HCT116 (cell line): Measurements from ENCODE around the gene CUX1. TPM values are rescaled to one million over a fixed set of nuclear protein-coding genes. Genes with fewer than 3 reads are reported as not detected.

Experiments
- ATAC-seq: fragments of 200-7000 bp; cut with Tn5 transposase; 2 replicates; pipeline ENCODE4 v1.9.1; 2020; ENCODE audit warnings: mild to moderate bottlenecking, moderate library complexity
- BruUV-seq: library from RNA; stranded (reverse); fragments of 400-500 nt; replicated peaks from 2 replicates; lab custom pipeline; 2021; lab: Mats Ljungman, UMichigan
- CTCF ChIA-PET: fragments of 300-600 bp; sonication (Branson Sonifier 250); formaldehyde crosslinking; loops from one replicate; lab custom pipeline; 2021; ENCODE audit warnings: antibody characterized with exemption; lab: Charles Lee
- POLR2A ChIA-PET: fragments of 300-600, 350-600 bp; sonication (Branson Sonifier 250); formaldehyde crosslinking; loops from one replicate; lab custom pipeline; 2021; ENCODE audit warnings: antibody characterized with exemption; lab: Charles Lee
- RAD21 ChIA-PET, 2 experiments: fragments of 300-600 bp; sonication (Branson Sonifier 250); formaldehyde crosslinking; loops; one replicate each; lab custom pipeline; 2023; ENCODE audit warnings: low total read pairs in 2 of 2; ENCODE audit not compliant: uncharacterized antibody in 2 of 2, unreplicated experiment in 2 of 2, low non-redundant PET in 1 of 2; lab: Charles Lee
- DNase-seq: peaks from one replicate; pipeline ENCODE4 v3.0.0-alpha.2; 2010; ENCODE audit warnings: low read depth, low spot score
- H2AFZ ChIP-seq: fragments of 200-600 bp; shearing (Covaris generic), sonication (generic); 2 replicates; pipeline ENCODE4 v1.6.1; 2017; ENCODE audit warnings: low read depth, mixed run types, mixed read lengths, antibody characterized with exemption, low read length; ENCODE audit not compliant: poor library complexity, severe bottlenecking
- H3K27ac ChIP-seq: 2 replicates; pipeline ENCODE4 v1.5.1; 2012; ENCODE audit warnings: low read depth, low read length
- H3K27me3 ChIP-seq: fragments of 200-600 bp; sonication (generic); 2 replicates; pipeline ENCODE4 v1.6.1; 2016; ENCODE audit warnings: mixed run types, low read length, mixed read lengths; ENCODE audit not compliant: insufficient read depth
- H3K36me3 ChIP-seq, 2 experiments: fragments of 200-500 bp in 1 of 2; fragments of 200-600 bp in 1 of 2; sonication (Bioruptor generic) in 1 of 2; sonication (generic) in 1 of 2; 2 replicates each; pipeline versions ENCODE4 v1.5.1 to v1.6.1; 2014 to 2016; ENCODE audit warnings: low read length in 2 of 2, inconsistent platforms in 1 of 2, mixed read lengths in 1 of 2, mixed run types in 1 of 2; ENCODE audit not compliant: insufficient read depth in 2 of 2, control insufficient read depth in 1 of 2
- H3K4me1 ChIP-seq, 2 experiments: fragments of 200-600 bp in 1 of 2; sonication (generic) in 1 of 2; 2 replicates each; pipeline versions ENCODE4 v1.5.1 to v1.6.1; 2012 to 2017; ENCODE audit warnings: low read length in 2 of 2, inconsistent platforms in 1 of 2, mild to moderate bottlenecking in 1 of 2, mixed read lengths in 1 of 2, mixed run types in 1 of 2, moderate library complexity in 1 of 2; ENCODE audit not compliant: insufficient read depth in 2 of 2, control insufficient read depth in 1 of 2
- H3K4me2 ChIP-seq: fragments of 200-600 bp; sonication (generic); 2 replicates; pipeline ENCODE4 v1.6.1; 2017; ENCODE audit warnings: mixed run types, low read length, mixed read lengths
- H3K4me3 ChIP-seq, 2 experiments: fragments of 200-600 bp in 1 of 2; sonication (generic) in 1 of 2; replicated peaks in 1 of 2; 2 replicates each; pipeline ENCODE4 v1.5.1; 2011 to 2016; ENCODE audit warnings: low read length in 2 of 2, control low read depth in 1 of 2, low read depth in 1 of 2, mild to moderate bottlenecking in 1 of 2, mixed read lengths in 1 of 2, mixed run types in 1 of 2
- H3K79me2 ChIP-seq: fragments of 200-600 bp; sonication (generic); 2 replicates; pipeline ENCODE4 v1.6.1; 2017; ENCODE audit warnings: mild to moderate bottlenecking, mixed run types, low read length, moderate library complexity, mixed read lengths; ENCODE audit not compliant: insufficient read depth
- H3K9ac ChIP-seq: fragments of 200-600 bp; sonication (generic); 2 replicates; pipeline ENCODE4 v1.6.1; 2016; ENCODE audit warnings: low read length, mixed read lengths
- H3K9me2 ChIP-seq: fragments of 200-600 bp; sonication (generic), shearing (Covaris generic); 2 replicates; pipeline ENCODE4 v1.6.1; 2017; ENCODE audit warnings: mixed run types, mild to moderate bottlenecking, moderate library complexity; ENCODE audit not compliant: insufficient read depth
- H3K9me3 ChIP-seq, 2 experiments: fragments of 200-500 bp in 1 of 2; fragments of 200-600 bp in 1 of 2; sonication (Bioruptor generic) in 1 of 2; sonication (generic) in 1 of 2; 2 replicates each; pipeline ENCODE4 v1.6.1; 2014 to 2017; ENCODE audit warnings: low read length in 2 of 2, mixed read lengths in 2 of 2, inconsistent platforms in 1 of 2, low read depth in 1 of 2, mild to moderate bottlenecking in 1 of 2, mixed run types in 1 of 2, moderate library complexity in 1 of 2; ENCODE audit not compliant: control insufficient read depth in 1 of 2, insufficient read depth in 1 of 2
- H4K20me1 ChIP-seq: fragments of 200-600 bp; sonication (generic), shearing (Covaris generic); 2 replicates; pipeline ENCODE4 v1.6.1; 2017; ENCODE audit warnings: mixed run types, mild to moderate bottlenecking, moderate library complexity; ENCODE audit not compliant: insufficient read depth
- ATF3 ChIP-seq: IDR thresholded peaks from 2 replicates; pipeline ENCODE4 v1.6.1; 2012
- CBX3 ChIP-seq: IDR thresholded peaks from 2 replicates; pipeline ENCODE4 v1.6.1; 2012; ENCODE audit warnings: low read depth
- CEBPB ChIP-seq: IDR thresholded peaks from 2 replicates; pipeline ENCODE4 v1.6.1; 2012; ENCODE audit warnings: low read depth
- CTCF ChIP-seq, 3 experiments: fragments of 200-600 bp in 1 of 3; sonication (generic) in 1 of 3; IDR thresholded peaks in 2 of 3; conservative IDR thresholded peaks in 1 of 3; 2 replicates each; pipeline ENCODE4 v1.5.1; 2012 to 2017; ENCODE audit warnings: low read depth in 2 of 3, low read length in 2 of 3, antibody characterized with exemption in 1 of 3, borderline replicate concordance in 1 of 3, control low read depth in 1 of 3, mild to moderate bottlenecking in 1 of 3, mixed read lengths in 1 of 3, mixed run types in 1 of 3, moderate library complexity in 1 of 3; ENCODE audit not compliant: insufficient read depth in 1 of 3
- EGR1 ChIP-seq: IDR thresholded peaks from 2 replicates; pipeline ENCODE4 v1.6.1; 2012; ENCODE audit warnings: low read depth
- EZH2phosphoT487 ChIP-seq: fragments of 200-600 bp; IDR thresholded peaks from 2 replicates; pipeline ENCODE4 v1.6.1; 2018; ENCODE audit warnings: antibody characterized with exemption, borderline replicate concordance
- JUND ChIP-seq: IDR thresholded peaks from 2 replicates; pipeline ENCODE4 v1.6.1; 2012
- MAX ChIP-seq: IDR thresholded peaks from 2 replicates; pipeline ENCODE4 v1.6.1; 2012
- POLR2AphosphoS5 ChIP-seq: IDR thresholded peaks from 2 replicates; pipeline ENCODE4 v1.6.1; 2011; ENCODE audit warnings: mild to moderate bottlenecking, low read depth, low read length, moderate library complexity
- RAD21 ChIP-seq: IDR thresholded peaks from 2 replicates; pipeline ENCODE4 v1.6.1; 2012; ENCODE audit warnings: low read depth, mild to moderate bottlenecking
- SIN3A ChIP-seq: IDR thresholded peaks from 2 replicates; pipeline ENCODE4 v1.6.1; 2012; ENCODE audit warnings: low read depth
- SP1 ChIP-seq: IDR thresholded peaks from 2 replicates; pipeline ENCODE4 v1.6.1; 2012; ENCODE audit warnings: low read depth
- SRF ChIP-seq: IDR thresholded peaks from 2 replicates; pipeline ENCODE4 v1.6.1; 2012; ENCODE audit warnings: low read depth
- ZFX ChIP-seq: fragments of 450-650 bp; IDR thresholded peaks from 2 replicates; pipeline ENCODE4 v1.6.1; 2017
- ZNF274 ChIP-seq: fragments of 200-500 bp; sonication (Bioruptor generic); IDR thresholded peaks from 2 replicates; pipeline ENCODE4 v1.6.1; 2014; ENCODE audit warnings: mild to moderate bottlenecking, low read depth, low read length, inconsistent platforms
- intact Hi-C: fragments of 100-400 bp; cut with micrococcal nuclease; formaldehyde crosslinking; loops from 2 replicates; pipeline ENCODE4 v1.10.0; 2022
- total RNA-seq: library from RNA; stranded (reverse); gene quantifications from one replicate; pipeline ENCODE4 v1.2.1, GENCODE V29; 2021; ENCODE audit not compliant: unreplicated experiment
- TF ChIP-seq, protein P1 (sequence below): IDR thresholded peaks from 2 replicates; pipeline ENCODE4 v1.6.1; 2011; ENCODE audit warnings: mild to moderate bottlenecking, low read length, moderate library complexity; ENCODE audit not compliant: insufficient replicate concordance; ENCODE audit errors: extremely low read depth
- TF ChIP-seq, protein P2 (sequence below): IDR thresholded peaks from 2 replicates; pipeline ENCODE4 v1.6.1; 2012; ENCODE audit warnings: low read depth

The CUX1 gene
- total RNA-seq, 1 experiment from 2014 or later = 68.9 TPM

DNA sequence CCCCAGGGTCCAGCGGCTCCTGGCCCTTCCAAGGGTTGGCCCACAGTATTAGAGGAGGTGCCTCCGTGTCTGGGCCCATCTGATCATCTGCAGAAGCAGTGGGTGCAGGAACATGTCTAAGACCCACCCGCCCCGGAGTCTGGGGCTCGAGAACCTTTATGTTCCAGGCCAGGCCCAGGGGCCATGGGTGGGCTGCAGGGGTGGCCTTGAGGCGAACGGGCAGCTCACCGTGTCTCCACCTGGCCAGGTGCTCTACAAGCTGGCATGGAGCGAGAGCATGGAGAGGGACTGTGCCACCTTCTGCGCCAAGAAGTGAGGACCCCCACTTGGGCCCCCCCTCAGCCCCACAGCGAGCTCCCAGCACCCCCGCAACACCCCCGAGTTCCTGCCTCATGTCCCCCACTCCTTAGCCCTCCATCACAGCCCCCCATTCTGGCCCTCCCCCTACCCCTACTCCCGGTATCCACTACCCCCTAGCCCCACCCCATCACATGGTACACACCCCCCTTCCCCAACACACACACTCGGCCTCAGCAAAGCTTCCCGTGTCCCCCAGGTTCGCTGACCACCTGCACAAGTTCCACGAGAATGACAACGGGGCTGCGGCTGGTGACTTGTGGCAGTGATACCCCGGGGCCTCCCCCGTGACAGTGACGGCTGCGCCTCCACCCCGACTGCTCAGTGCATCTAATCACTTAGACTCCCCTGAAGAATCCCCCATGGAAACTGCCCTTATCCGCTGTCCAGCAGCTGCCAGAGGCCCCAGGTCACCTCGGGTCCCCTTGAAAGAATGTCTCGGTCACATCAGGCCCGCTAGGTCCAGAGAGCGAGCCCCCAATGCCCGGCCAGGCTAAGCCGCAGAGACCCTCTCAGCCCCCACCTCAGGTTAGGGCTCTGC, 465.3 kb downstream of the CUX1 start:
- no peaks in the 10 kb centered on the region for H4K20me1 ChIP-seq
- ATAC-seq (no peak), DNase-seq (no peak)
- H3K9ac ChIP-seq = no peak overlapping the region
- ChIA-PET POLR2A (no interaction called here), CTCF (no interaction called here), RAD21 (no interaction called here)
- H3K79me2 ChIP-seq = peaks cover 3% of the 10 kb centered on the region; the same call in 1 of the 2 replicates
- no peak overlapping the region for H2AFZ ChIP-seq
- no peak overlapping the region for H3K4me2 ChIP-seq
- H3K4me3 ChIP-seq = no peak overlapping the region
- no peaks in the 10 kb centered on the region for H3K36me3 ChIP-seq
- intact Hi-C loops = no loop called here
- no peaks in the 10 kb centered on the region for H3K27me3 ChIP-seq
- no peak overlapping the region for H3K27ac ChIP-seq
- no peaks in the 10 kb centered on the region for H3K9me3 ChIP-seq
- TF ChIP-seq CBX3 (no peak), POLR2AphosphoS5 (no peak), SIN3A (no peak), MAX (no peak), SRF (no peak), JUND (no peak), CTCF (IDR thresholded peaks at IDR 0.05 in 2 of 3, conservative IDR thresholded peaks at IDR 0.05 in 1 of 3; ENCODE audit: borderline replicate concordance in 1 of 3, insufficient read depth in 1 of 3, low read depth in 2 of 3, low read length in 2 of 3) (no peak), EZH2phosphoT487 (no peak), ZFX (no peak), SP1 (no peak), ZNF274 (no peak), RAD21 (no peak), ATF3 (no peak), CEBPB (no peak), EGR1 (no peak)
- TF ChIP-seq, protein P1, sequence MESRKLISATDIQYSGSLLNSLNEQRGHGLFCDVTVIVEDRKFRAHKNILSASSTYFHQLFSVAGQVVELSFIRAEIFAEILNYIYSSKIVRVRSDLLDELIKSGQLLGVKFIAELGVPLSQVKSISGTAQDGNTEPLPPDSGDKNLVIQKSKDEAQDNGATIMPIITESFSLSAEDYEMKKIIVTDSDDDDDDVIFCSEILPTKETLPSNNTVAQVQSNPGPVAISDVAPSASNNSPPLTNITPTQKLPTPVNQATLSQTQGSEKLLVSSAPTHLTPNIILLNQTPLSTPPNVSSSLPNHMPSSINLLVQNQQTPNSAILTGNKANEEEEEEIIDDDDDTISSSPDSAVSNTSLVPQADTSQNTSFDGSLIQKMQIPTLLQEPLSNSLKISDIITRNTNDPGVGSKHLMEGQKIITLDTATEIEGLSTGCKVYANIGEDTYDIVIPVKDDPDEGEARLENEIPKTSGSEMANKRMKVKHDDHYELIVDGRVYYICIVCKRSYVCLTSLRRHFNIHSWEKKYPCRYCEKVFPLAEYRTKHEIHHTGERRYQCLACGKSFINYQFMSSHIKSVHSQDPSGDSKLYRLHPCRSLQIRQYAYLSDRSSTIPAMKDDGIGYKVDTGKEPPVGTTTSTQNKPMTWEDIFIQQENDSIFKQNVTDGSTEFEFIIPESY = no peak
- TF ChIP-seq, protein P2, sequence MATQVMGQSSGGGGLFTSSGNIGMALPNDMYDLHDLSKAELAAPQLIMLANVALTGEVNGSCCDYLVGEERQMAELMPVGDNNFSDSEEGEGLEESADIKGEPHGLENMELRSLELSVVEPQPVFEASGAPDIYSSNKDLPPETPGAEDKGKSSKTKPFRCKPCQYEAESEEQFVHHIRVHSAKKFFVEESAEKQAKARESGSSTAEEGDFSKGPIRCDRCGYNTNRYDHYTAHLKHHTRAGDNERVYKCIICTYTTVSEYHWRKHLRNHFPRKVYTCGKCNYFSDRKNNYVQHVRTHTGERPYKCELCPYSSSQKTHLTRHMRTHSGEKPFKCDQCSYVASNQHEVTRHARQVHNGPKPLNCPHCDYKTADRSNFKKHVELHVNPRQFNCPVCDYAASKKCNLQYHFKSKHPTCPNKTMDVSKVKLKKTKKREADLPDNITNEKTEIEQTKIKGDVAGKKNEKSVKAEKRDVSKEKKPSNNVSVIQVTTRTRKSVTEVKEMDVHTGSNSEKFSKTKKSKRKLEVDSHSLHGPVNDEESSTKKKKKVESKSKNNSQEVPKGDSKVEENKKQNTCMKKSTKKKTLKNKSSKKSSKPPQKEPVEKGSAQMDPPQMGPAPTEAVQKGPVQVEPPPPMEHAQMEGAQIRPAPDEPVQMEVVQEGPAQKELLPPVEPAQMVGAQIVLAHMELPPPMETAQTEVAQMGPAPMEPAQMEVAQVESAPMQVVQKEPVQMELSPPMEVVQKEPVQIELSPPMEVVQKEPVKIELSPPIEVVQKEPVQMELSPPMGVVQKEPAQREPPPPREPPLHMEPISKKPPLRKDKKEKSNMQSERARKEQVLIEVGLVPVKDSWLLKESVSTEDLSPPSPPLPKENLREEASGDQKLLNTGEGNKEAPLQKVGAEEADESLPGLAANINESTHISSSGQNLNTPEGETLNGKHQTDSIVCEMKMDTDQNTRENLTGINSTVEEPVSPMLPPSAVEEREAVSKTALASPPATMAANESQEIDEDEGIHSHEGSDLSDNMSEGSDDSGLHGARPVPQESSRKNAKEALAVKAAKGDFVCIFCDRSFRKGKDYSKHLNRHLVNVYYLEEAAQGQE = no peak
- no TSS peak for BruUV-seq
- no peaks in the 10 kb centered on the region for H3K9me2 ChIP-seq
- H3K4me1 ChIP-seq = peaks cover 4 to 15% of the 10 kb centered on the region in 2 experiments; a peak in 3 of 4 replicates
